ENCODE results near the gene FAAP20. TPM values are rescaled to one million over a fixed set of nuclear protein-coding genes. Genes with fewer than 3 reads are reported as not detected.

Gene FAAP20
- total RNA-seq, 1 experiment from 2014 or later = 119 TPM

DNA sequence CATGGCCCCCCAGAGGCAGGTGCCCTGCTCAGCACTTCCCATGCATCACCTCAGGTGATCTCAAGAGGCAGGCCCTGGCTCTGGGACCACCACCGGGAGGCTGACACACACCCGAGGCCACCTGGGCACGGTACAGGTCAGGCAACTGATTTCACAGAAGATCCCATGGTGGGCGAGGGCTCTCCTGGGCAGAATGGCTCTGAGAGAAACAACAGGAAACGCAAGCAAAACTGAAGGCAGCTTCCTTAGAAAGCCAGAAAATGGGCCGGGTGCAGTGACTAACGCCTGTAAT lies 22.1 kb upstream of the FAAP20 start:
- H2BK15ac ChIP-seq (ENCODE audit: low read depth, low read length) = no peak overlapping the region
- no peak overlapping the region for H3K56ac ChIP-seq (ENCODE audit: insufficient read length, low read depth, low read length)
- no peak overlapping the region for H2BK120ac ChIP-seq (ENCODE audit: low read depth, low read length, poor library complexity, severe bottlenecking)
- no peaks in the 10 kb centered on the region for H3K4me1 ChIP-seq (ENCODE audit: insufficient read depth, low read length)
- WGBS (ENCODE audit: extremely low coverage, insufficient read length, low lambda C conversion rate) = no CpG with 5 or more reads among the region's 7 CpGs
- no peak overlapping the region for H4K8ac ChIP-seq (replicated peaks; ENCODE audit: insufficient read length, low read depth, low read length)
- Mint-ChIP-seq H3K9me3 (0 out of 5 replicates have a peak, but pooled peaks cover 0 to 2% of the 10 kb centered on the region in 2 experiments), H3K4me3 (no peak overlapping the region), H3K4me1 (peaks cover 3 to 12% of the 10 kb centered on the region in 2 experiments; a peak in 3 of 4 replicates), H3K27me3 (ENCODE audit: low read depth) (peaks cover 5% of the 10 kb centered on the region), H3K36me3 (ENCODE audit: insufficient read depth in 1 of 3, low read depth in 3 of 3) (no peaks in the 10 kb centered on the region), H3K27ac (peak overlapping the region in 1 of 3 experiments; percentile 72; a peak in 1 of 7 replicates)
- H3T11ph ChIP-seq (ENCODE audit: low read length) = no peak overlapping the region
- no peak overlapping the region for H4K5ac ChIP-seq (ENCODE audit: insufficient read length, low read depth, low read length)
- H3K4ac ChIP-seq (ENCODE audit: low read depth, low read length) = no peak overlapping the region; the same call in 1 of the 2 replicates
- no peaks in the 10 kb centered on the region for H3K9me3 ChIP-seq (ENCODE audit: control insufficient read depth, low read depth, low read length)
- no peak overlapping the region for H3K27ac ChIP-seq (ENCODE audit: insufficient read length, low read depth, low read length)
- TF ChIP-seq, protein P1, sequence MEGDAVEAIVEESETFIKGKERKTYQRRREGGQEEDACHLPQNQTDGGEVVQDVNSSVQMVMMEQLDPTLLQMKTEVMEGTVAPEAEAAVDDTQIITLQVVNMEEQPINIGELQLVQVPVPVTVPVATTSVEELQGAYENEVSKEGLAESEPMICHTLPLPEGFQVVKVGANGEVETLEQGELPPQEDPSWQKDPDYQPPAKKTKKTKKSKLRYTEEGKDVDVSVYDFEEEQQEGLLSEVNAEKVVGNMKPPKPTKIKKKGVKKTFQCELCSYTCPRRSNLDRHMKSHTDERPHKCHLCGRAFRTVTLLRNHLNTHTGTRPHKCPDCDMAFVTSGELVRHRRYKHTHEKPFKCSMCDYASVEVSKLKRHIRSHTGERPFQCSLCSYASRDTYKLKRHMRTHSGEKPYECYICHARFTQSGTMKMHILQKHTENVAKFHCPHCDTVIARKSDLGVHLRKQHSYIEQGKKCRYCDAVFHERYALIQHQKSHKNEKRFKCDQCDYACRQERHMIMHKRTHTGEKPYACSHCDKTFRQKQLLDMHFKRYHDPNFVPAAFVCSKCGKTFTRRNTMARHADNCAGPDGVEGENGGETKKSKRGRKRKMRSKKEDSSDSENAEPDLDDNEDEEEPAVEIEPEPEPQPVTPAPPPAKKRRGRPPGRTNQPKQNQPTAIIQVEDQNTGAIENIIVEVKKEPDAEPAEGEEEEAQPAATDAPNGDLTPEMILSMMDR (conservative IDR thresholded peaks at IDR 0.05) = no peak
- no peak overlapping the region for H2BK20ac ChIP-seq (ENCODE audit: low read depth, low read length, poor library complexity, severe bottlenecking)
- H2AK5ac ChIP-seq (ENCODE audit: insufficient read length, low read length) = no peak overlapping the region
- H2BK5ac ChIP-seq (ENCODE audit: insufficient read length, low read length) = no peak overlapping the region
- H3K23me2 ChIP-seq (ENCODE audit: insufficient read length, low read depth, low read length, poor library complexity, severe bottlenecking) = no peaks in the 10 kb centered on the region
- no peaks in the 10 kb centered on the region for H3K79me1 ChIP-seq (ENCODE audit: insufficient read depth, low read depth, low read length, poor library complexity, severe bottlenecking)
- H2AFZ ChIP-seq (ENCODE audit: low read length) = no peak overlapping the region
- H4K20me1 ChIP-seq (ENCODE audit: control insufficient read depth, insufficient read depth, insufficient read length) = no peaks in the 10 kb centered on the region
- no peak overlapping the region for H2BK12ac ChIP-seq (ENCODE audit: insufficient read length, low read depth, low read length)
- no peak overlapping the region for H3K4me2 ChIP-seq (ENCODE audit: insufficient read depth, insufficient read length, low read length)
- H3K23ac ChIP-seq (ENCODE audit: insufficient read length, low read depth, low read length) = no peak overlapping the region
- H3K79me2 ChIP-seq (ENCODE audit: insufficient read depth, low read length) = no peaks in the 10 kb centered on the region
- H3K18ac ChIP-seq (ENCODE audit: insufficient read length, low read depth, low read length) = no peak overlapping the region
- H3K9ac ChIP-seq (ENCODE audit: extremely low read depth, insufficient read length, low read length) = no peak overlapping the region
- no peak for DNase-seq
- no peak overlapping the region for H4K91ac ChIP-seq (ENCODE audit: insufficient read length, low read depth, low read length)
- H3K14ac ChIP-seq (ENCODE audit: insufficient read depth, low read length) = no peak overlapping the region
- no peaks in the 10 kb centered on the region for H3K27me3 ChIP-seq (ENCODE audit: insufficient read depth, low read length)

All from H9 (cell line).